ENCODE measurements around the gene QSOX1.

Gene QSOX1

GRCh38 chr1:180250499-180250770 is 95.8 kb downstream of the QSOX1 start:
- no peaks in the 10 kb centered on the region for H3K36me3 ChIP-seq (ENCODE audit: control insufficient read depth in 1 of 2, insufficient read depth in 2 of 2, low read length in 2 of 2)
- H3K9me3 ChIP-seq (ENCODE audit: control insufficient read depth in 1 of 2, low read length in 2 of 2), result no peaks in the 10 kb centered on the region
- H3K27me3 ChIP-seq (ENCODE audit: low read depth, low read length), result peaks cover 5% of the 10 kb centered on the region
- H3K4me1 ChIP-seq (ENCODE audit: control insufficient read depth in 1 of 2, insufficient read depth in 2 of 2, low read length in 2 of 2), result no peaks in the 10 kb centered on the region
- H3K27ac ChIP-seq (ENCODE audit: low read length), result no peak overlapping the region
- H3K4me3 ChIP-seq (ENCODE audit: low read depth in 1 of 2, low read length in 2 of 2), result no peak overlapping the region

GRCh38 chr1:180250883-180251509 is 96.3 kb downstream of the QSOX1 start:
- H3K27ac ChIP-seq (ENCODE audit: low read length), result no peak overlapping the region
- no peaks in the 10 kb centered on the region for H3K36me3 ChIP-seq (ENCODE audit: control insufficient read depth in 1 of 2, insufficient read depth in 2 of 2, low read length in 2 of 2)
- no peaks in the 10 kb centered on the region for H3K4me1 ChIP-seq (ENCODE audit: control insufficient read depth in 1 of 2, insufficient read depth in 2 of 2, low read length in 2 of 2)
- no peaks in the 10 kb centered on the region for H3K9me3 ChIP-seq (ENCODE audit: control insufficient read depth in 1 of 2, low read length in 2 of 2)
- H3K27me3 ChIP-seq (ENCODE audit: low read depth, low read length), result peaks cover 9% of the 10 kb centered on the region
- no peak overlapping the region for H3K4me3 ChIP-seq (ENCODE audit: low read depth in 1 of 2, low read length in 2 of 2)

- Histone ChIP-seq H3K36me3 (ENCODE audit: control insufficient read depth in 1 of 2, insufficient read depth in 2 of 2, low read length in 2 of 2) (no peaks in the 10 kb centered on the region), H3K4me1 (ENCODE audit: control insufficient read depth in 1 of 2, insufficient read depth in 2 of 2, low read length in 2 of 2) (no peaks in the 10 kb centered on the region), H3K27ac (ENCODE audit: low read length) (no peak overlapping the region), H3K4me3 (ENCODE audit: low read depth in 1 of 2, low read length in 2 of 2) (no peak overlapping the region), H3K27me3 (ENCODE audit: low read depth, low read length) (peaks cover 13% of the 10 kb centered on the region), H3K9me3 (ENCODE audit: control insufficient read depth in 1 of 2, low read length in 2 of 2) (no peaks in the 10 kb centered on the region)
Measured at GRCh38 chr1:180251526-180252305, 97.0 kb downstream of the QSOX1 start.

GRCh38 chr1:180252638-180253536 is 98.2 kb downstream of the QSOX1 start:
- H3K4me3 ChIP-seq (ENCODE audit: low read depth in 1 of 2, low read length in 2 of 2), result no peak overlapping the region

More at GRCh38 chr1:180252638-180253536, 98.2 kb downstream of the QSOX1 start:
- Histone ChIP-seq H3K27me3 (ENCODE audit: low read depth, low read length) (peaks cover 13% of the 10 kb centered on the region), H3K36me3 (ENCODE audit: control insufficient read depth in 1 of 2, insufficient read depth in 2 of 2, low read length in 2 of 2) (no peaks in the 10 kb centered on the region), H3K4me1 (ENCODE audit: control insufficient read depth in 1 of 2, insufficient read depth in 2 of 2, low read length in 2 of 2) (no peaks in the 10 kb centered on the region), H3K9me3 (ENCODE audit: control insufficient read depth in 1 of 2, low read length in 2 of 2) (no peaks in the 10 kb centered on the region), H3K27ac (ENCODE audit: low read length) (no peak overlapping the region)
